Esophagus mucosa (tissue), 1 donor: Measurements from ENCODE around the gene MFN2. TPM values are rescaled to one million over a fixed set of nuclear protein-coding genes. Genes with fewer than 3 reads are reported as not detected.

Source experiments
- ATAC-seq: fragments of 200-7000 bp; cut with Tn5 transposase; one replicate; pipeline ENCODE4 v1.9.1; 2020
- total RNA-seq: library from RNA; stranded (reverse); gene quantifications from one replicate; pipeline ENCODE4 v1.2.4, GENCODE V29; 2023
- donor health status: DM: yes; HTN: yes; CAD: no.

MFN2 gene
- total RNA-seq, 1 donor from 2014 or later: 96.5 TPM

- peak; percentile 84 for ATAC-seq
Measured at GRCh38 chr1:12052008-12052573, 71.8 kb downstream of the MFN2 start.

- ATAC-seq: peak; percentile 45
Measured at GRCh38 chr1:12052997-12053686, 72.9 kb downstream of the MFN2 start.

- no peak for ATAC-seq
Measured at GRCh38 chr1:12053752-12054548, 73.7 kb downstream of the MFN2 start.

GRCh38 chr1:12055259-12055658 lies 75.0 kb downstream of the MFN2 start:
- no peak for ATAC-seq

- ATAC-seq: no peak
Measured at GRCh38 chr1:12056331-12056841, 76.1 kb downstream of the MFN2 start.

- ATAC-seq: peak; percentile 16
Measured at GRCh38 chr1:12057382-12057781, 77.1 kb downstream of the MFN2 start.

- ATAC-seq: no peak
Measured at GRCh38 chr1:12057940-12058687, 77.9 kb downstream of the MFN2 start.

GRCh38 chr1:12059226-12059625 lies 79.0 kb downstream of the MFN2 start:
- no peak for ATAC-seq

GRCh38 chr1:12059722-12060464 lies 79.6 kb downstream of the MFN2 start:
- no peak for ATAC-seq

- ATAC-seq: no peak
Measured at GRCh38 chr1:12060500-12060899, 80.3 kb downstream of the MFN2 start.

Other genes starting within 250 kb of the MFN2 start
- 50.4 TPM for gene AGTRAP, start 244.3 kb upstream of the MFN2 start, total RNA-seq
- 0.84 TPM for gene C1orf167, start 218.3 kb upstream of the MFN2 start, total RNA-seq
- gene MTHFR, start 174.5 kb upstream of the MFN2 start, total RNA-seq: 21.3 TPM
- 6.9 TPM for gene CLCN6, start 174.3 kb upstream of the MFN2 start, total RNA-seq
- gene NPPA, start 132.7 kb upstream of the MFN2 start, total RNA-seq: not detected
- not detected for gene NPPB, start 121.5 kb upstream of the MFN2 start, total RNA-seq
- gene KIAA2013, start 54.0 kb upstream of the MFN2 start, total RNA-seq: 26.3 TPM
- gene PLOD1, start 45.7 kb upstream of the MFN2 start, total RNA-seq: 26.5 TPM
- 15.2 TPM for gene MIIP, start 39.1 kb downstream of the MFN2 start, total RNA-seq
- gene TNFRSF8, start 82.9 kb downstream of the MFN2 start, total RNA-seq: 0.12 TPM
- 4.1 TPM for gene TNFRSF1B, start 186.5 kb downstream of the MFN2 start, total RNA-seq
- 69.4 TPM for gene VPS13D, start 249.6 kb downstream of the MFN2 start, total RNA-seq